ENCODE data around the gene ICE1. TPM values are rescaled to one million over a fixed set of nuclear protein-coding genes. Genes with fewer than 3 reads are reported as not detected.

The ICE1 gene
- total and polyA plus RNA-seq, 9 of the 15 experiments (the other 6 are each of a cell fraction or from before 2014, with no cell fraction given) = 4.9 to 47.4 (median 28.2) TPM

- TF ChIP-seq ZBTB40 (IDR thresholded peaks at IDR 0.05) (0 out of 2 replicates have a peak, but pooled peaks have one; percentile 30), ZBTB40 (CRISPR knock-in tag; IDR thresholded peaks at IDR 0.05) (no peak), RNF2 (IDR thresholded peaks at IDR 0.05) (no peak), SIX5 (IDR thresholded peaks at IDR 0.05; ENCODE audit: borderline replicate concordance in 1 of 2, insufficient read depth in 1 of 2, low read depth in 1 of 2, low read length in 2 of 2) (0 out of 4 replicates have a peak, but pooled peaks of 1 of the 2 experiments have one; percentile 35), NR2C2 (CRISPR knock-in tag; IDR thresholded peaks at IDR 0.05) (no peak), NR2C2 (tag; IDR thresholded peaks at IDR 0.05) (peak; percentile 93), TRIM28 (IDR thresholded peaks at IDR 0.05) (no peak), RFX7 (CRISPR knock-in tag; IDR thresholded peaks at IDR 0.05) (peak; percentile 94), RBM39 (optimal IDR thresholded peaks at IDR 0.05; ENCODE audit: low read depth, low read length) (no peak), ZNF398 (CRISPR knock-in tag; IDR thresholded peaks at IDR 0.05) (no peak), CLOCK (CRISPR knock-in tag; IDR thresholded peaks at IDR 0.05; ENCODE audit: borderline replicate concordance) (0 out of 2 replicates have a peak, but pooled peaks have one; percentile 74), ZNF655 (CRISPR knock-in tag; IDR thresholded peaks at IDR 0.05) (0 out of 2 replicates have a peak, but pooled peaks have one; percentile 61), SMAD4 (CRISPR knock-in tag; conservative IDR thresholded peaks at IDR 0.05) (peak; percentile 97), ERF (CRISPR knock-in tag; IDR thresholded peaks at IDR 0.05) (peak; percentile 99)
Observed at GRCh38 chr5:5523066-5523505, 100.6 kb downstream of the ICE1 start (continued).

Data from K562 (cell line).